Central memory CD8-positive, alpha-beta T cell (primary cell): ENCODE data around the gene MACO1.
A peak's percentile ranks its signal among the peaks of the same experiment; 100 is the strongest.
"Not testable (repeated sequence)": the region's sequence is repeated elsewhere in the genome, so short reads cannot be mapped to it uniquely, and the experiment has no call there.

Experiments used
- ATAC-seq: fragments of 150-1000 bp; cut with Tn5 transposase; replicated peaks from 2 replicates; pipeline ENCODE4 v1.10.0; 2022; ENCODE audit warnings: mild to moderate bottlenecking, moderate FRiP score, moderate number of reproducible peaks; ENCODE audit not compliant: poor library complexity, severe bottlenecking; ENCODE audit errors: extremely low read depth
- DNase-seq, 2 donors: peaks; one replicate each; pipeline ENCODE4 v3.0.0; 2021; ENCODE audit warnings: low spot score in 2 of 2
- H3K27ac Mint-ChIP-seq: one replicate; pipeline ENCODE4 v1.8.0; 2022; ENCODE audit warnings: low read depth, mild to moderate bottlenecking, moderate library complexity, mixed read lengths
- H3K27me3 Mint-ChIP-seq: one replicate; pipeline ENCODE4 v1.8.0; 2022; ENCODE audit warnings: mixed read lengths
- H3K36me3 Mint-ChIP-seq: one replicate; pipeline ENCODE4 v1.8.0; 2022; ENCODE audit warnings: mild to moderate bottlenecking, moderate library complexity, mixed read lengths; ENCODE audit not compliant: insufficient read depth
- H3K4me1 Mint-ChIP-seq: one replicate; pipeline ENCODE4 v1.8.0; 2022; ENCODE audit warnings: mixed read lengths
- H3K4me3 Mint-ChIP-seq: one replicate; pipeline ENCODE4 v1.8.0; 2022; ENCODE audit warnings: mild to moderate bottlenecking, moderate library complexity, mixed read lengths
- H3K9me3 Mint-ChIP-seq: one replicate; pipeline ENCODE4 v1.8.0; 2022; ENCODE audit warnings: mixed read lengths

The MACO1 gene

DNA sequence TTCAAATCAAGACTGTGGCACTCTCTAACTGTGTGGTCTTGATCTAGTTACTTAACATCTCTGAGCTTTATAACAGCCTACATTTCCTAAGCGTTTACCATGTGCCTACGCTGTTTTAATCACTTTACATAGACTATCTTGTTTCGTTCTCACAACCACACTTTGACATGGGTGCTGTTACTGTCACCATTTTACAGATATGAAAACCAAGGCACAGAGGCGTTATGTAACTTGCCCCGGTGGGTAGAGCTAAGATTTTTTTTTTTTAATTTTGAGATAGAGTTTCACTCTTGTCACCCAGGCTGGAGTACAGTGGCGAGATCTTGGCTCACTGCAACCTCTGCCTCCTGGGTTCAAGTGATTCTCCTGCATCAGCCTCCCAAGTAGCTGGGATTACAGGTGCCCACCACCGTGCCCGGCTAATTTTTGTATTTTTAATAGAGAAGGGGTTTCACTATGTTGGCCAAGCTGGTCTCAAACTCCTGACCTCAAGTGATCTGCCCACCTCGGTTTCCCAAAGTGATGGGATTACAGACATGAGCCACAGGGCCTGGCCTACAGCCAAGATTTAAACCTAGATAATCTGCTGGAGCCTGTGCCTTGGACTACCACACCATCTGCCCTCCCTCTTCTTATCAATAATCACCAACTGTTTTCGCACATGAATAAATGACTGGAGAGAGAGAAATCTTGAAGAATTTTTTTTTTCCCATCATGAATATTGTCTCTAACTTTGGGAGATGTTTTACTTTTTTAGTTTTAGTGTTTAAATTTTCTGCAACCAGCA lies 20.9 kb upstream of the MACO1 start:
- not testable (repeated sequence) for H3K36me3 Mint-ChIP-seq, ATAC-seq, H3K27ac Mint-ChIP-seq, H3K9me3 Mint-ChIP-seq, H3K4me3 Mint-ChIP-seq, H3K27me3 Mint-ChIP-seq, H3K4me1 Mint-ChIP-seq, DNase-seq

DNA sequence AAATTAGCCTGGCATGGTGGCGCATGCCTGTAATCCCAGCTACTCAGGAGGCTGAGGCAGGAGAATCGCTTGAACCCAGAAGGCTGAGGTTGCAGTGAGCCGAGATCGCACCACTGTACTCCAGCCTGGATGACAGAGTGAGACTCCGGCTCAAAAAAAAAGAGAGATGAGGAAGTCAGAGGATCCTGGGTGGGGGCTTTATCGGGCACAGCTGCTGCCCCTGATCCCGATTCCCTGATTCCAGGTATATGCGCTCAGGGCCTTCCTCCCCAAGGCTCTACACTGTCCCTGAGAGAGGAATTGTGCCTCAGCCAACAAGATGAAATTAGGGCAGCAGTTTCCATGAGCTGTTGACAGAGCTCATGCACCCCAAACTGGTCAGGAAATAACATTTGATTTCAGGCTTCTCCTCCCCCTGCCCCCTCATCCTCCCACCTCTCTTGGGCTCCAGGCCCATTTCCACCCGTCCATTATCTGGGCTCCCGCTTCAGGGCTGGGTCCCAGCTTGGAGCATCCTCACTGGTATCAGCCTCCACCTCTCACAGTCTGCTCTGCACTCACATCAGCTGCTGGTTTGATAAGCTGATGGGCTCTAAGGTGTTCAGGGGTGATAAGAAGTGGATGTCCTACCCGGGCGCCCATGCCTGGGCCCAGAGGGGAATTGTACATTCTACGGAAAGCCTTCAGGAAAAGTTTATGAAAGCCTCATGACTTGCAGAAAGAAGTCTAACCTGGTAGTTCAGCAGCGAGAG lies 17.6 kb upstream of the MACO1 start:
- DNase-seq, ATAC-seq, H3K4me3 Mint-ChIP-seq, H3K4me1 Mint-ChIP-seq, H3K36me3 Mint-ChIP-seq, H3K27me3 Mint-ChIP-seq, H3K27ac Mint-ChIP-seq, H3K9me3 Mint-ChIP-seq: not testable (repeated sequence)

DNA sequence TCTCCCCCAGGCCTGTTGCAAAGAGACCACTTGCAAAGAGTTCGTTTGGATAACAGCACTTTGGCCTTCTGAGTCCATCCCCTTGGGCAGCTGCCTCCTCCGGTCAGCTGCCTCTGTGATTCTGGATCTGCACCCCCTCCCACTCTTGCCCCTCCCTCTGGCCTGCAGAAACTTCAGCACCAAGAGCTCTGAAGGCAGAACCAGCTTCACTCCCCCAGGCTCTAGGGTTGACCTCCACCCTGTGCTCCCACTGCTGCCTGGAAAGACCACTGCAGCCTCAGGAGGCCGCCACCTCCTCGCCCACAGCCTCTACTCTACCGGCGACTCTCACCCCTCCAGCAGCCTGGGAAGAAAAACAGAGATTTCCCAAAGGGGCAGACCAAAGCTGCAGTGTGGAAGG lies 16.5 kb upstream of the MACO1 start:
- H3K36me3 Mint-ChIP-seq, ATAC-seq, DNase-seq, H3K27ac Mint-ChIP-seq, H3K4me3 Mint-ChIP-seq, H3K9me3 Mint-ChIP-seq, H3K27me3 Mint-ChIP-seq, H3K4me1 Mint-ChIP-seq: not testable (repeated sequence)

DNA sequence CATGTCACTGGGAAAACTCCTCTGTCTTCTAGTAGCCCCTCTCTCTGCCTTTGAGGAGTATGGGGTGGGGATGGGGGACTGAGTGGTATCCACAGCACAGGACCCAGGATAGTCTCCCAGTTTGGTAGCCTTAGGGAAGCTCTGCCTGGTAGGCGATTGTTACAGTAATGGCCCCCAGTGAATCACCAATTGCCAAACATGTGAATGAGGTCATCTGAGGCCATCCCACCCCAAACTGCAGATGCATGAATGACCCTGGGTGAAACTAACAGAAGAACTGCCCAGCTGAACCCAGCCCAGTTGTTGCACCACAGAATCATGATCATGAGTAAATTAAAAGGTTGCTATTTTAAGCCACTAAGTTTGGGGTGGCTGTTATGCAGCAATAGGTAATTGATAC lies 16.1 kb upstream of the MACO1 start:
- H3K27me3 Mint-ChIP-seq, H3K27ac Mint-ChIP-seq, H3K9me3 Mint-ChIP-seq: not testable (repeated sequence)

DNA sequence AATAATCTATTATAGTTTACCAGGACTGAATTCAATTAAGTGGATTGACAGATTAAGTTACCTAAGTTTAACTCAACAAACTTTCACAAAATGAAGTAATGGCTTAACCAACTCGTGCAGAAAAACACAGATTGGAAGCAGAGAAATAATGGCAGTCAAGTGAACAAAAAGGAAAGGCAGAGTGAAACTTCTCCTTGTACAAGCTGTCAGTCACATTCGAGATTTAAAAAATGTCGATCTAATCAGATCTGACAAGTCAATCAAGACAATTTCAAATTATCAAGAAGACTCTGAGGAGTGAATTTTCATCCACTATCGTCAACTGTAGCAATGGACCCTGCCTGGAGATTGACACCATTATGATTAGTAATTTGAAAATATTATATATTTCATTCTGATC lies 13.4 kb upstream of the MACO1 start:
- H3K36me3 Mint-ChIP-seq, H3K27me3 Mint-ChIP-seq, DNase-seq, H3K27ac Mint-ChIP-seq, H3K9me3 Mint-ChIP-seq, H3K4me3 Mint-ChIP-seq, ATAC-seq, H3K4me1 Mint-ChIP-seq: not testable (repeated sequence)

More for the DNA sequence above, 16.1 kb upstream of the MACO1 start:
- not testable (repeated sequence) for ATAC-seq, H3K4me1 Mint-ChIP-seq, H3K36me3 Mint-ChIP-seq, H3K4me3 Mint-ChIP-seq, DNase-seq

DNA sequence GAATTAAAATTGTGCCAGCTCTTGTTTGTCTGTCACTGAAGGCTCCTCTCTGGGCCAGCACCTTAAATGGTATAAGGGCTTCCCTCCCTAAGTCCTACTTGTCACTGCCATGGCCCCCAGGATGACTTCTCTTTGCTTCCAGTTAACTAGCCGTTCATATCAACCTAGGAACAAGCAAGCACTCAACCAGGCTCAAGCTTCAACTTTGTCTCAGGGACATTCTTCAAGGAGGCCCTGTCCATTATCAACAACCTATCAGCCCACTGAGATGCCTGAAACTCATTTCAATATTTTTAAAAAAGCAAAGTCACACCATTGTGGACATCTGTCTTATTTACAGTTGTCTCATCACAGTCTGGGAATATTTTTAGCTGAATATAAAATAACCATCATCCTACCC lies 11.4 kb upstream of the MACO1 start:
- DNase-seq, H3K27me3 Mint-ChIP-seq, ATAC-seq, H3K9me3 Mint-ChIP-seq, H3K4me1 Mint-ChIP-seq, H3K27ac Mint-ChIP-seq, H3K4me3 Mint-ChIP-seq, H3K36me3 Mint-ChIP-seq: not testable (repeated sequence)

DNA sequence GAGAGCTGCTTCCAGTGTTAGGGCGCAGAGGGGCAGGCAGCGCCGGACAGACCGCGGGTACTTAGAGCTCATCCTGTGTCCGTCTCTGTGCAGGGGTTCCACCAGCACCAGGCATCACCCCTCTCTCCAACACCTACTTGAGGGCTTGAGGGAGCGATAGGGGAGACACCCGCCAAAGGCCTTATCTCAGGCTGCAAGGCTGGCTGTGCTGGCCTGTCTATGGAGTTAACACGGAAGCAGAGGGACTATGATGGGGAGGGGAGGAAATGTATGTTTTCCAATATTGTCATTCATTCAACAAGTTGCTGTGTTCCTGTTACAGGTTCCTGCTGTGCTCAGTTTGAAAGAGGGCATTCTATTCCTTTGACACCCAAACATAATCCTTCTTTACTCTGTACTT lies 10.0 kb upstream of the MACO1 start, which contains the start of gene RHCE:
TSS of gene RHCE (minus strand) at position 111 of the 400 bp plus-strand sequence. CDS start at position 72, 39 bp downstream.
- not testable (repeated sequence) for H3K36me3 Mint-ChIP-seq, H3K27me3 Mint-ChIP-seq, H3K9me3 Mint-ChIP-seq, H3K4me3 Mint-ChIP-seq, H3K27ac Mint-ChIP-seq, ATAC-seq, H3K4me1 Mint-ChIP-seq, DNase-seq

DNA sequence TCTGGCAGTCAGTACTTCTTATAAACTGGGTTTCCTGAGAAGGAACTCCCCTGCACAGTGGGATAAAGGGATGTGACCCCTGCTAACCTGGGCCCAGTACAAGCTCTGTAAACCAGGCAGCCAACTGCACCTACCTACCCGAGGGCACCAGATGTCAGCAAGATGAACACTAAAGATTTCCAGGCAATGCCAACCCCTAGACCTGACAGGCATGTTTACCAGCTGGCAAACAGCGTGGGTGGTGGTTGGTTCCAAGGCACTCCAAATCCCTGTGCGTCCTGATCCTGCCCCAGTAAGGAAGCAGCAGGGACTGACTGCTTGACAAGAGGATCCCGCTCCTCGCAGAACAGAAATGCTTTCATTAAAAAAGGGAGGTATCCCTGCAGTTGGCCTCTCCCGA lies 7.5 kb upstream of the MACO1 start:
- H3K9me3 Mint-ChIP-seq, ATAC-seq, H3K36me3 Mint-ChIP-seq, H3K4me1 Mint-ChIP-seq, H3K4me3 Mint-ChIP-seq, H3K27me3 Mint-ChIP-seq, H3K27ac Mint-ChIP-seq, DNase-seq: not testable (repeated sequence)

DNA sequence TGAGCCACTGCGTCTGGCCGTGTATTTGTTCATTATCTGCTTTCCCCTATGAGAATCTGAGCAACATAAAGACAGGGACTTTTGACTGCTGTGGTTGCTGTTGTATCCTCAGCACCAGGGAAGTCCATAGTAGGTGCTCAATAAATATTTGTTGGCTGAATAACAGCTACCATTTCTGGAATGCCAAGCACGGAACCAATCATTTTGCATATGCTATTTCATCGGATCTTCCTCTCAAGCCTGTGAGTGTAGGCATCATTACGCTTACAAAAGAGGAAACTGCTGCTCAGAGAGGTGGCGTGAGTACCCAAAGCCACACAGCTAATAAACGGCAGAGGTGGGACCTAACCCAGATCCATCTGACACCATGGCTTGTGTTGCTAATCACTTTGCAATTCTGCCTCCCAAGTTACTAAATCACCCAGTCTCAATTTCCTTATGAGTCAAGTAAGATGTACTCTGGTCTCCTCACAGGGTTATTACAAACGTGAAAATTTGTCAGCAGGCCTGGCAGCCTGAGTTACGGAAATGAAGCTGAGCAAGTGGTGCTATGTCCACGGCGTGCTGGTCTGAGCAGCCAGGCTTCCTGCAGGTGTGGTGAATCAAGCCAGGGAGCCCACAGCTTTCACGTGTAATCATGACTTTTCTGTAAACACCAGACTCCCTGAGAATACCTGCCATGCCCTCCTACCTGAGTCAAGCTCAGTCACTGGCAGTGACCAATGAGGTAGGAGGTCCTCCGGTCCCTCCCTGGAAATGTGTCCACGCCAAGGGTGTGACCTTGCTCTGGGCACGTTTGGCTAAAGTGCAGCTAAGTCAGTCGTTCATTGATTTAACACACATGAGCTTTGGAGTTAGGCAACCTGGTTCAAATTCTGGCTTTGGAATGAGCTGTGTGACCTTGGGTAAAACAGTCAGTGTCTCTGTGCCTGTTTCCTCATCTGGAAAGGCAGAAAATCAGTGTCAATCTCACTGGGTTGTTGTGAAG lies 5.3 kb upstream of the MACO1 start:
- Mint-ChIP-seq H3K27me3 (peaks cover 10% of the 10 kb centered on the region), H3K27ac (no peak overlapping the region), H3K9me3 (no peaks in the 10 kb centered on the region), H3K4me1 (peaks cover 6% of the 10 kb centered on the region), H3K36me3 (peaks cover 4% of the 10 kb centered on the region), H3K4me3 (no peak overlapping the region)
- no peak for DNase-seq
- ATAC-seq, result no peak

DNA sequence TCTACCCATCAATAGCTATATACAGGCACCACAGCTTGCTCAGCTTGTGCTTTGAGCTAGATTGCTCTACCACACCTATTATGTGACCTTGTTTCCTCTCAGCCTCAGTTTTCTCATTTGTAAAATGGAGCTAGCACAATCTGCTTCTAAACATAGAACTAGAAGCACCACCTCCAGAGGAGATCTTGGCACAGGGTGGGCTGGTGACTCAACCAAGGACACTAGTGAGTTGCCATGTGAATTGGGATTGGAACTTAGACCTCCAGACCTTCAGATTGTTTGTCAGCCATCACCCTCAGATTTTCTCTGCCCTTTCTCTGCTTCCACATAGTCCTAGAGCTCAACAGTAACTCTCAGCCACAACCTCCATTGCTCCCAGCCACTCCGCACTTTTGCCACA lies 3.0 kb upstream of the MACO1 start:
- DNase-seq, result no peak
- H3K9me3 Mint-ChIP-seq, result no peaks in the 10 kb centered on the region
- ATAC-seq, result no peak
- peaks cover 17% of the 10 kb centered on the region for H3K4me1 Mint-ChIP-seq
- H3K4me3 Mint-ChIP-seq, result no peak overlapping the region
- H3K27ac Mint-ChIP-seq, result no peak overlapping the region
- peaks cover 10% of the 10 kb centered on the region for H3K27me3 Mint-ChIP-seq
- peaks cover 11% of the 10 kb centered on the region for H3K36me3 Mint-ChIP-seq

DNA sequence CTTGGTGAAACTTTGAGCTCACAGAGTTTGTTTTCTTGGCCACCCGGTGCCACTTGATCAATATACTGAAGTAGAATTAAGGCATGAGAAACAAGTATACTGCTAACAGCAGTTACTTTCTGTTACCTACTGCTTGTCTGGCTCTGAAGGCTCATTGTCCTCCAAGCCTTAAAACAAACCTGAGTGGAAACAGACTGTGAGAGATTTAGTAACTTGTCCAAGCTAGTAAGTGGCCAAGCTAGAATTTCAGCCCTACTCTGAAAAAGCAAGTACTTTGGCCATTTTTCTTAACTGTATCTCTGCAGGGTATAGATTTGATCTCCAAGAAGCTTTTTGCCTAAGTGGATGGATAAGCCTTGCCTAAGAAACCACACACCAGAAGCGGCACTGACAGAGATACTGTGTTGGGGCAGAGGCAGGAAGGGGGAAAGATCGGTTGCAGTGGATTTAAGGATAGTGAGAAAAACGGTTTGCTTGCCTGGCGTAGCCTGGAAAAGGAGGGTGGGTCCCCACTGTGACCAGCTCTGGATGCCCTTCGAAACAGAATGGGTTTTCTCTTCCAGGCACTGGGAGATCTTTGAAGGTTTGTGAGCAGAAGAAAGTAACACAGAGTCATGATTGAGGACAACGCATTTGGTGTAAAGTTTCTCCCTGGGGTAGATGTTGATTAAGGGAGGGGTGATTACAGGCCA lies 2.1 kb upstream of the MACO1 start:
- Mint-ChIP-seq H3K4me3 (peak overlapping the region; percentile 64), H3K27ac (no peak overlapping the region), H3K9me3 (no peaks in the 10 kb centered on the region), H3K27me3 (peaks cover 3% of the 10 kb centered on the region), H3K4me1 (peaks cover 27% of the 10 kb centered on the region), H3K36me3 (peaks cover 11% of the 10 kb centered on the region)
- ATAC-seq (no peak), DNase-seq (no peak)
